ENCODE results near the gene NAPG.

NAPG gene

GRCh38 chr18:10519366-10519765 is 6.5 kb upstream of the NAPG start:
- Histone ChIP-seq H4K20me1 (ENCODE audit: insufficient read depth, low read length) (no peaks in the 10 kb centered on the region), H3K9ac (ENCODE audit: low read length) (no peak overlapping the region), H3K4me3 (ENCODE audit: low read length) (peak overlapping the region; percentile 39; the same call in 1 of the 2 replicates), H2AFZ (ENCODE audit: low read depth, low read length) (no peak overlapping the region), H3K9me3 (ENCODE audit: insufficient read depth, low read length) (no peaks in the 10 kb centered on the region), H3K4me2 (ENCODE audit: low read length) (peak overlapping the region; percentile 66), H3K27ac (ENCODE audit: low read length) (no peak overlapping the region), H3K4me1 (ENCODE audit: low read length) (peaks cover 7% of the 10 kb centered on the region), H3K79me2 (ENCODE audit: low read length) (no peaks in the 10 kb centered on the region), H3K36me3 (replicated peaks; ENCODE audit: low read depth, low read length) (no peaks in the 10 kb centered on the region), H3K27me3 (ENCODE audit: low read depth, low read length) (peaks cover 38% of the 10 kb centered on the region)
- TF ChIP-seq, protein P1, sequence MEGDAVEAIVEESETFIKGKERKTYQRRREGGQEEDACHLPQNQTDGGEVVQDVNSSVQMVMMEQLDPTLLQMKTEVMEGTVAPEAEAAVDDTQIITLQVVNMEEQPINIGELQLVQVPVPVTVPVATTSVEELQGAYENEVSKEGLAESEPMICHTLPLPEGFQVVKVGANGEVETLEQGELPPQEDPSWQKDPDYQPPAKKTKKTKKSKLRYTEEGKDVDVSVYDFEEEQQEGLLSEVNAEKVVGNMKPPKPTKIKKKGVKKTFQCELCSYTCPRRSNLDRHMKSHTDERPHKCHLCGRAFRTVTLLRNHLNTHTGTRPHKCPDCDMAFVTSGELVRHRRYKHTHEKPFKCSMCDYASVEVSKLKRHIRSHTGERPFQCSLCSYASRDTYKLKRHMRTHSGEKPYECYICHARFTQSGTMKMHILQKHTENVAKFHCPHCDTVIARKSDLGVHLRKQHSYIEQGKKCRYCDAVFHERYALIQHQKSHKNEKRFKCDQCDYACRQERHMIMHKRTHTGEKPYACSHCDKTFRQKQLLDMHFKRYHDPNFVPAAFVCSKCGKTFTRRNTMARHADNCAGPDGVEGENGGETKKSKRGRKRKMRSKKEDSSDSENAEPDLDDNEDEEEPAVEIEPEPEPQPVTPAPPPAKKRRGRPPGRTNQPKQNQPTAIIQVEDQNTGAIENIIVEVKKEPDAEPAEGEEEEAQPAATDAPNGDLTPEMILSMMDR (IDR thresholded peaks at IDR 0.05; ENCODE audit: low read depth, low read length): no peak
- TF ChIP-seq EZH2phosphoT487 (IDR thresholded peaks at IDR 0.05; ENCODE audit: low read depth): no peak

DNA sequence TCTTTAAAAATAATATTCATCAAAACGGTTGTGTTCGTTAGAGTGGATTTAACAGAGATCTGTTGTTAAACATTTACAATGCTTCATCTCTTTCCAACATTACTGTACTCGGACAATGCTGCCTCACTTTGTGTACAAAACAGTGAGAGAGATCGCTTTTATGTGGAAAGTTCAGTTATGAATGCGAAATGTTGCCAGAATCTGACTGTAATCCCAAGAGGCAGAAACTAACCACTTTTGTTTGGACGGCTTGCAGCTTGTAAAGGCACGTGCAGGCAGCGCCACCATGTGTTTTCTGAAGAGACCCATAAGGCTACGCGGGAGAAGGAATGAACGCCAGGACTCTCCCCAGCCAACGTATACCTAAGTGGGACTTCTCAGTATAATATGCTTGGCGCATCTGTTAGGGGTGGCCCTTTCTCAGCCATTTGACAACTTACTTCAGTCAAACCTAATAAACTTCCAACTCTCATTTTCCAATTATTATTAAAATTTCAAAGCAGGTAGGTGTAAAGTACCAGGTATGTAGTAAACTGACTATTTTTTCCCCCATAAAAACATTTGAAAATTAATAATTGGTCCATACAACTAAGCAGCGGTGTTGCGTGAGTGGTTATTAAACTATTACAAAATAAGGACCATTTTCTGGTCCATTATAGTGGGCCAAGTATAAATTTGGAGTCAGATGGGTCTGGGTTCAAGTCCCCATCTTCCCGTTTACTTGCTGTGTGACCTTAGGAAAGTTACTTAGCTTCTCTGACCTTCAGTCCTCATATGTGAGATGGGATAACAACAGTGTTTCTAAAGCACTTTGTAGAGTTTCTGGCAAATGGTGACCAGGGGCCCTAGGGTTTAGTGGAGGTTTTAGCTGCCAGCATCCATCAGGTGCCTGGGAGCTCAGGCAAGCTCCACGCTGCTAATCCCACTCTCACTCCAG is 5.6 kb upstream of the NAPG start:
- TF ChIP-seq, protein P1 (IDR thresholded peaks at IDR 0.05; ENCODE audit: low read depth, low read length): peak; percentile 82
- no peak for TF ChIP-seq EZH2phosphoT487 (IDR thresholded peaks at IDR 0.05; ENCODE audit: low read depth)
- Histone ChIP-seq H3K9me3 (ENCODE audit: insufficient read depth, low read length) (no peaks in the 10 kb centered on the region), H3K36me3 (replicated peaks; ENCODE audit: low read depth, low read length) (no peaks in the 10 kb centered on the region), H3K27ac (ENCODE audit: low read length) (no peak overlapping the region), H3K27me3 (ENCODE audit: low read depth, low read length) (peaks cover 36% of the 10 kb centered on the region), H3K79me2 (ENCODE audit: low read length) (no peaks in the 10 kb centered on the region), H2AFZ (ENCODE audit: low read depth, low read length) (0 out of 2 replicates have a peak overlapping the region, but pooled peaks have one; percentile 24), H3K9ac (ENCODE audit: low read length) (no peak overlapping the region), H3K4me3 (ENCODE audit: low read length) (peak overlapping the region; percentile 39), H4K20me1 (ENCODE audit: insufficient read depth, low read length) (no peaks in the 10 kb centered on the region), H3K4me2 (ENCODE audit: low read length) (peak overlapping the region; percentile 66), H3K4me1 (ENCODE audit: low read length) (peaks cover 12% of the 10 kb centered on the region)

GRCh38 chr18:10521566-10521965 is 4.3 kb upstream of the NAPG start:
- Histone ChIP-seq H3K27ac (ENCODE audit: low read length) (no peak overlapping the region), H4K20me1 (ENCODE audit: insufficient read depth, low read length) (no peaks in the 10 kb centered on the region), H3K36me3 (replicated peaks; ENCODE audit: low read depth, low read length) (no peaks in the 10 kb centered on the region), H2AFZ (ENCODE audit: low read depth, low read length) (no peak overlapping the region), H3K79me2 (ENCODE audit: low read length) (peaks cover 4% of the 10 kb centered on the region), H3K4me2 (ENCODE audit: low read length) (no peak overlapping the region), H3K9ac (ENCODE audit: low read length) (no peak overlapping the region), H3K4me3 (ENCODE audit: low read length) (no peak overlapping the region), H3K9me3 (ENCODE audit: insufficient read depth, low read length) (no peaks in the 10 kb centered on the region), H3K4me1 (ENCODE audit: low read length) (peaks cover 13% of the 10 kb centered on the region), H3K27me3 (ENCODE audit: low read depth, low read length) (peaks cover 25% of the 10 kb centered on the region)
- no peak for TF ChIP-seq EZH2phosphoT487 (IDR thresholded peaks at IDR 0.05; ENCODE audit: low read depth)
- TF ChIP-seq, protein P1 (IDR thresholded peaks at IDR 0.05; ENCODE audit: low read depth, low read length): no peak

DNA sequence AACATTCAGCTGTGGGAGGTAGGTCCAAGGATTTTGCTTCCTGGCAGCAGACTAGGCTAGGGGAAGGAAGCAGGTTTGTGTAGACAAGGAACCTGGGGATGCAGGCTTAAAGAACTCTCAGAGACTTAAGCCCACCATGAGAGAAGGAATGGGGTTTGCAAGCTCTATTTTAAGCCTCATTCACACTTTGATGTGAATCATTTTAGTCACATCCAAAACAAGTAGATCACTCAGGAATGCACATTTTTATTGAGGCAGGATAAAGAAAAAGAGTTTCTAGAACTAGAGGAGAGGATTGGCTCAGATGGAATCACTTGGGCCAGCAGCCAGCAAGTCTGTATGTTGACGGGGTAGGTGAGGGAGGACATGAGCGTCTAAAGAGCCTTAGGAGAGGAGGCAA is 3.3 kb upstream of the NAPG start:
- Histone ChIP-seq H3K36me3 (replicated peaks; ENCODE audit: low read depth, low read length) (no peaks in the 10 kb centered on the region), H3K27ac (ENCODE audit: low read length) (no peak overlapping the region), H3K4me2 (ENCODE audit: low read length) (no peak overlapping the region), H3K4me1 (ENCODE audit: low read length) (peaks cover 17% of the 10 kb centered on the region), H4K20me1 (ENCODE audit: insufficient read depth, low read length) (0 out of 2 replicates have a peak, but pooled peaks cover 4% of the 10 kb centered on the region), H3K9me3 (ENCODE audit: insufficient read depth, low read length) (no peaks in the 10 kb centered on the region), H2AFZ (ENCODE audit: low read depth, low read length) (no peak overlapping the region), H3K4me3 (ENCODE audit: low read length) (no peak overlapping the region), H3K9ac (ENCODE audit: low read length) (no peak overlapping the region), H3K79me2 (ENCODE audit: low read length) (peaks cover 14% of the 10 kb centered on the region), H3K27me3 (ENCODE audit: low read depth, low read length) (peaks cover 20% of the 10 kb centered on the region)
- no peak for TF ChIP-seq EZH2phosphoT487 (IDR thresholded peaks at IDR 0.05; ENCODE audit: low read depth)
- TF ChIP-seq, protein P1 (IDR thresholded peaks at IDR 0.05; ENCODE audit: low read depth, low read length): no peak
